Measurements from ENCODE around the gene PRM3. TPM values are rescaled to one million over a fixed set of nuclear protein-coding genes. Genes with fewer than 3 reads are reported as not detected.

The PRM3 gene
- total and polyA plus RNA-seq, 2 of the 8 experiments (the other 6 are each of a cell fraction or from before 2014, with no cell fraction given), result not detected

DNA sequence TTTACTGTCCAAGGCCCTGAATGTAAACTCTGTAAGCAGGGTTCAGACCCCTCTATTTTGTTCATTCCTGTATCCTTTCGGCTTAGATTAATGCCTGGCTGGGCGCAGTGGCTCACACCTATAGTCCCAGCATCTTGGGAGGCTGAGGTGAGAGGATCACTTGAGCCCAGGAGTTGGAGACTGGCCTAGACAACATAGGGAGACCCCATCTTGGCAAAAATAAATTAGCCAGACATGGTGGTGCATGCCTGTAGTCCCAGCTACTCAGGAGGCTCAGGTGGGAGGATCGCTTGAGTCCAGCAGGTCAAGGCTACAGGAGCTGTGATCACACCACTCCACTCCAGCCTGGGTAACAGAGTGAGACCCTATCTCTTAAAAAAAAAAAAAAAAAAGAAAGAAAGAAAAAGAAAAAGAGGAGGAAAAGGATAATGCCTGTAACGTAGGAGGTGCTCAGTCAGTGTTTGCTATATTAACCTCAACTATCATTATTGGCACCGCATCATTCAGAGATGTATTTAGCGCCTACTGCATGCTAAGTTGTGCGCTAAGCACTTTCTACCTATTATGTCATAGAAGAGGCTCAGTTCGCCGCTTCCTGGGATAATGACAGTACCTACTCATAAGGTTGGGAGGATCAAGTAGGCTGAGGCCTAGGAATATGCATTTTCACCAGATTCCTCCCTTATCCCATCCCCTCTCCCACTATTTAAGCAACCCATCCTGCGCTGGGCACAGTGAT lies 22.5 kb downstream of the PRM3 start:
- Histone ChIP-seq H3K4me3 (ENCODE audit: extremely low read depth in 1 of 4, insufficient read depth in 2 of 4, low read depth in 3 of 4, low read length in 4 of 4) (no peak overlapping the region), H3K23ac (ENCODE audit: insufficient read length) (no peak overlapping the region), H3K79me1 (ENCODE audit: low read depth, low read length) (peaks cover 4% of the 10 kb centered on the region), H3K23me2 (ENCODE audit: low read depth, low read length) (peaks cover 6% of the 10 kb centered on the region; the same call in 1 of the 2 replicates), H2BK12ac (ENCODE audit: low read depth, low read length) (no peak overlapping the region), H3K9me3 (ENCODE audit: insufficient read depth in 2 of 2, low read depth in 1 of 2, low read length in 1 of 2) (no peaks in the 10 kb centered on the region), H3K56ac (replicated peaks; ENCODE audit: insufficient read length, low read depth, low read length) (no peak overlapping the region), H3K4me2 (ENCODE audit: insufficient read depth in 1 of 2, low read depth in 2 of 2, low read length in 2 of 2) (no peak overlapping the region), H3K79me2 (ENCODE audit: control insufficient read depth in 1 of 2, insufficient read depth in 2 of 2, low read length in 2 of 2) (peaks cover 0 to 28% of the 10 kb centered on the region in 2 experiments; a peak in 2 of 4 replicates), H3K4me1 (replicated peaks in 1 of 4; ENCODE audit: control insufficient read depth in 3 of 4, insufficient read depth in 4 of 4, low read length in 3 of 4) (peaks cover 0 to 15% (median 7%) of the 10 kb centered on the region in 4 experiments; a peak in 5 of 7 replicates), H4K8ac (ENCODE audit: extremely low read depth, insufficient read depth, low read length) (no peak overlapping the region), H3K27me3 (replicated peaks in 1 of 4; ENCODE audit: control insufficient read depth in 3 of 4, extremely low read depth in 1 of 4, insufficient read depth in 3 of 4, low read length in 3 of 4) (no peaks in the 10 kb centered on the region; a peak in 1 of 7 replicates), H4K91ac (replicated peaks; ENCODE audit: insufficient read length, low read length) (no peak overlapping the region), H3K4ac (replicated peaks; ENCODE audit: insufficient read length, low read depth, low read length) (no peak overlapping the region), H3K18ac (ENCODE audit: extremely low read depth, low read length) (no peak overlapping the region), H3K9ac (replicated peaks in 1 of 4; ENCODE audit: extremely low read depth in 1 of 4, low read depth in 3 of 4, low read length in 3 of 4) (no peak overlapping the region), H2AK5ac (ENCODE audit: low read depth, low read length) (no peak overlapping the region), H2BK5ac (ENCODE audit: low read depth, low read length) (no peak overlapping the region), H2BK15ac (ENCODE audit: low read length) (no peak overlapping the region), H4K5ac (ENCODE audit: insufficient read length, low read depth, low read length) (no peak overlapping the region), H2AFZ (ENCODE audit: low read length) (no peak overlapping the region), H2BK20ac (ENCODE audit: low read length) (no peak overlapping the region), H3K14ac (ENCODE audit: insufficient read length) (no peak overlapping the region), H4K20me1 (replicated peaks in 1 of 2; ENCODE audit: control insufficient read depth in 1 of 2, insufficient read depth in 2 of 2, low read length in 2 of 2) (peaks cover 11 to 22% of the 10 kb centered on the region in 2 experiments), H2BK120ac (replicated peaks; ENCODE audit: low read depth, low read length) (no peak overlapping the region), H3K27ac (ENCODE audit: low read depth, low read length) (no peak overlapping the region), H3K36me3 (ENCODE audit: control insufficient read depth in 2 of 4, insufficient read depth in 4 of 4, low read length in 3 of 4) (peaks cover 0 to 8% (median 5%) of the 10 kb centered on the region in 4 experiments; a peak in 5 of 8 replicates)
- WGBS, 2 experiments (ENCODE audit: extremely low coverage in 1 of 2, insufficient coverage in 1 of 2, insufficient read length in 1 of 2, insufficient replicate concordance in 2 of 2, low coverage in 1 of 2, low lambda C conversion rate in 2 of 2, missing lambda C conversion rate in 1 of 2), result 88% methylated on average over 9 of the region's 10 CpGs; no CpG with 5 or more reads in 1 of the 2 experiments
- POLR2A ChIA-PET (ENCODE audit: partially characterized antibody), result interaction anchor here (0.9 to 1.7 kb wide), 10 partner anchors 10 to 280 kb away, joined by 3 to 6 read pairs (median 3); no protein-coding TSS in a partner anchor
- DNase-seq (ENCODE audit: low read depth in 1 of 2, low spot score in 2 of 2), result no peak
- no peak for FAIRE-seq
- TF ChIP-seq, protein P1, sequence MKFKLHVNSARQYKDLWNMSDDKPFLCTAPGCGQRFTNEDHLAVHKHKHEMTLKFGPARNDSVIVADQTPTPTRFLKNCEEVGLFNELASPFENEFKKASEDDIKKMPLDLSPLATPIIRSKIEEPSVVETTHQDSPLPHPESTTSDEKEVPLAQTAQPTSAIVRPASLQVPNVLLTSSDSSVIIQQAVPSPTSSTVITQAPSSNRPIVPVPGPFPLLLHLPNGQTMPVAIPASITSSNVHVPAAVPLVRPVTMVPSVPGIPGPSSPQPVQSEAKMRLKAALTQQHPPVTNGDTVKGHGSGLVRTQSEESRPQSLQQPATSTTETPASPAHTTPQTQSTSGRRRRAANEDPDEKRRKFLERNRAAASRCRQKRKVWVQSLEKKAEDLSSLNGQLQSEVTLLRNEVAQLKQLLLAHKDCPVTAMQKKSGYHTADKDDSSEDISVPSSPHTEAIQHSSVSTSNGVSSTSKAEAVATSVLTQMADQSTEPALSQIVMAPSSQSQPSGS (IDR thresholded peaks at IDR 0.05; ENCODE audit: low read length), result no peak
- TF ChIP-seq TEAD4 (IDR thresholded peaks at IDR 0.05; ENCODE audit: low read depth, low read length), result no peak
- TF ChIP-seq SP2 (IDR thresholded peaks at IDR 0.05; ENCODE audit: low read length), result no peak
- no peak for TF ChIP-seq YY1 (IDR thresholded peaks at IDR 0.05; ENCODE audit: low read depth, low read length)
- 0 out of 2 replicates have a peak, but pooled peaks have one; percentile 3 for TF ChIP-seq POLR2AphosphoS5 (IDR thresholded peaks at IDR 0.05; ENCODE audit: low read depth, low read length)
- no peak for TF ChIP-seq BRCA1 (IDR thresholded peaks at IDR 0.05; ENCODE audit: low read depth, low read length)
- TF ChIP-seq EZH2 (IDR thresholded peaks at IDR 0.05; ENCODE audit: low read depth, low read length, severe bottlenecking), result no peak
- TF ChIP-seq JUN (IDR thresholded peaks at IDR 0.05; ENCODE audit: low read depth, low read length), result no peak
- CTCF ChIA-PET (ENCODE audit: partially characterized antibody), result interaction anchor here (1.0 to 1.6 kb wide), 4 partner anchors 9 to 262 kb away, joined by 3 to 5 read pairs (median 3); no protein-coding TSS in a partner anchor
